GM10266 (cell line): Measurements from ENCODE around the gene TUBB4A.
"Not testable (repeated sequence)": the region's sequence is repeated elsewhere in the genome, so short reads cannot be mapped to it uniquely, and the experiment has no call there.

Experiments used
- DNase-seq: peaks from one replicate; pipeline ENCODE4 v3.0.0; 2012; ENCODE audit errors: extremely low spot score
- TF ChIP-seq, protein P1 (sequence below): IDR thresholded peaks from 2 replicates; pipeline ENCODE4 v1.5.1; 2012; ENCODE audit warnings: mild to moderate bottlenecking, low read depth; ENCODE audit not compliant: control insufficient read depth, insufficient read depth; ENCODE audit errors: missing control alignments

TUBB4A gene

DNA sequence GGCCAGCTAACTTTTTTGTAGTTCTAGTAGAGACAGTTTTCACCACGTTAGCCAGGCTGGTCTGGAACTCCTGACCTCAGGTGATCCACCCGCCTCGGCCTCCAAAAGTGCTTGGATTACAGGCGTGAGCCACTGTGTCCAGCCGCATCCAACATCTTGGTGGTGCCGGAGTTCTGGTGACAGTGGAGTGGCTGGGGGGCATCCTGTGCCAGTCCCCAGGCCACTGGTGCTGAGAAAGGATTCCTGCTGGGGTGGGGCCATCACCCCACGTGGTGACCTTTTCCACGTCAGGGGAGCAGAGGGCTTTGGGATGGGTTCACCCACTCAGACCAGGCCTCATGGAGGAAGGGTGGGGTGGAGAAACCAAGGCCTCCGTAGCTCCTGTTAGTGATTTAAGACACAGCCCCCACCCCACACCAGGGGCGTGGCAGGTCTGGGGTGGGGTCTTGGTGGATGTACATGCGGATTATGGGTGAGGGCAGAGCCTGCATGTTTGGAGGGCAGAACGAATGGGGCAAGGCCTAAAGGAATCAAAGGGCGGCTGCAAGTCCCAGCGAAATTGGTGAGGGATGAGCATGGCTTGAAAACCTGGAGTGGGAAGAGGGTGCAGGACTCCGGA, 12.9 kb upstream of the TUBB4A start:
- DNase-seq = no peak
- TF ChIP-seq, protein P1, sequence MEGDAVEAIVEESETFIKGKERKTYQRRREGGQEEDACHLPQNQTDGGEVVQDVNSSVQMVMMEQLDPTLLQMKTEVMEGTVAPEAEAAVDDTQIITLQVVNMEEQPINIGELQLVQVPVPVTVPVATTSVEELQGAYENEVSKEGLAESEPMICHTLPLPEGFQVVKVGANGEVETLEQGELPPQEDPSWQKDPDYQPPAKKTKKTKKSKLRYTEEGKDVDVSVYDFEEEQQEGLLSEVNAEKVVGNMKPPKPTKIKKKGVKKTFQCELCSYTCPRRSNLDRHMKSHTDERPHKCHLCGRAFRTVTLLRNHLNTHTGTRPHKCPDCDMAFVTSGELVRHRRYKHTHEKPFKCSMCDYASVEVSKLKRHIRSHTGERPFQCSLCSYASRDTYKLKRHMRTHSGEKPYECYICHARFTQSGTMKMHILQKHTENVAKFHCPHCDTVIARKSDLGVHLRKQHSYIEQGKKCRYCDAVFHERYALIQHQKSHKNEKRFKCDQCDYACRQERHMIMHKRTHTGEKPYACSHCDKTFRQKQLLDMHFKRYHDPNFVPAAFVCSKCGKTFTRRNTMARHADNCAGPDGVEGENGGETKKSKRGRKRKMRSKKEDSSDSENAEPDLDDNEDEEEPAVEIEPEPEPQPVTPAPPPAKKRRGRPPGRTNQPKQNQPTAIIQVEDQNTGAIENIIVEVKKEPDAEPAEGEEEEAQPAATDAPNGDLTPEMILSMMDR = no peak

DNA sequence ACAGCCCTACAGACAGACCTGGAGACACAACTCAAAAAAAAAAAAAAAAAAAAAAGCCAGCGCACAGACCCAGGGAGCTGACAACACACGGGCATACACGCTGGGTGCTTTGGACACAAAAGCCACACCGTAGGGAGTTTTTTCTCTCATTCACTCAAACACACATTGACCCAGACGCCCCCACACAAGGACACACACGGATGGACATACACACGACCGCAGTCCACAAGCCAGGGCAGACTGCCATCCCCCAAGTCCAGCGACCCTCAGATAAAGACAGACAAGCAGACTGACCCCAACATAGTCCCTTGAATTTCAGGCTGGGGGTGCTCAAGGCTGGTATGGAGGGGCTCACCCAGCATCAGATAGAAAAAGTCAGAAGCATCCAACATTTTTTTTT, 12.0 kb upstream of the TUBB4A start:
- DNase-seq = no peak
- TF ChIP-seq, protein P1 = no peak

DNA sequence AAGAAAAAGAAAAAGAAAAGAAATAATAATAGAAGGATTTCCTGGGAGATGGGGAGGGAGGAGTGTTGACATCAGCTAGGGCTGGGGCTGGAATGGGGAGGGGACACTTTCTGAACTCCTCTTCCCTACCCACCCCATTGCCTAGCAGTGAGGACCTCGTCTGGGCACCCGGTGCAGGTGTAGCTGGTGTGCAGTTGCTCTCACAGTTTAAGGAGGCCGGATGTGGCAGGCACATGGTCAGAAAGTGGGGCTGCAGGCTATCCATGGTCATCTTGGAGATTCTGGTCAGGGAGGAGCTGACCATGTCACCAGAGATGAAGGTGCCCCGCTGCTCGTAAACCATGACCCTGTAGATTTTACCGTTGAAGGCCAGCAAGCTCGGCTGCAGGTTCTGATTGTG, 8.5 kb upstream of the TUBB4A start:
- TF ChIP-seq, protein P1 = no peak
- DNase-seq = no peak

DNA sequence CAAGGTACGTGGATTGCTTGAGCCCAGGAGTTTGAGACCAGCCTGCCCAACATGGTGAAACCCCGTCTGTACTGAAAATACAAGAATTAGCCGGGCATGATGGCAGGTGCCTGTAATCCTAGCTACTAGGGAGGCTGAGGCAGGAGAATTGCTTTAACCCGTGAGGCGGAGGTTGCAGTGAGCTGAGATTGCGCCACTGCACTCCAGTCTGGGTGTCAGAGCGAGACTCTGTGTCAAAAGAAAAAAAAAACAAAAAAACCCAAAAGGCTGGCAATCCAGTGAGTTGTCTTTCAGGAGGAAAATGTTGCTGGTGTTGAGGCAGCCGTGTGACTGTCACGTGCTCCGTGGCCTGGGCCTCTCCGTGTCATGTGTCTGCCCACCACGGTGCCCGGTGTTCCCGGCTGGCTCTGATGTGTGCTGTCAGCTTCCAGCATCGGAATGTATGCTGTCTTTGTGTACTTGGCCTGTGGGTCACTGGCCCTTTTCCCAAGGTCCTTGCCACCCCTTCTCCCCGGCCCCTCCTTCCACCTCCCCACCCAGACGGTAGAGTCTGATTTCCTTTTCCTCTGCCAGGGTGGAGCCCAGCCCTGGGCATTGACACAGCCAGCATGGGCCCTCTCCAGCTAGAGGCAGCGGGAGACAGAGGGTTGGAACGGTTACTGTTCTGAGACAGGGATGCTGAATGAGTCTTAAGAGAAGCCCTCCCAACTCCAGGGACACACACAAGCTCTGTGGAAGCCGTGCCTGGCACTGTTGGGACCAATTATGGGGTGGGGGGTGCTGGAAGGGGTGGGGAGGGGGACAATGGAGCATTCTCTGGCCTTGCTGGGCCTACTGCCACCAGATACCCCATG, 7.2 kb upstream of the TUBB4A start:
- TF ChIP-seq, protein P1 = no peak
- DNase-seq = no peak

DNA sequence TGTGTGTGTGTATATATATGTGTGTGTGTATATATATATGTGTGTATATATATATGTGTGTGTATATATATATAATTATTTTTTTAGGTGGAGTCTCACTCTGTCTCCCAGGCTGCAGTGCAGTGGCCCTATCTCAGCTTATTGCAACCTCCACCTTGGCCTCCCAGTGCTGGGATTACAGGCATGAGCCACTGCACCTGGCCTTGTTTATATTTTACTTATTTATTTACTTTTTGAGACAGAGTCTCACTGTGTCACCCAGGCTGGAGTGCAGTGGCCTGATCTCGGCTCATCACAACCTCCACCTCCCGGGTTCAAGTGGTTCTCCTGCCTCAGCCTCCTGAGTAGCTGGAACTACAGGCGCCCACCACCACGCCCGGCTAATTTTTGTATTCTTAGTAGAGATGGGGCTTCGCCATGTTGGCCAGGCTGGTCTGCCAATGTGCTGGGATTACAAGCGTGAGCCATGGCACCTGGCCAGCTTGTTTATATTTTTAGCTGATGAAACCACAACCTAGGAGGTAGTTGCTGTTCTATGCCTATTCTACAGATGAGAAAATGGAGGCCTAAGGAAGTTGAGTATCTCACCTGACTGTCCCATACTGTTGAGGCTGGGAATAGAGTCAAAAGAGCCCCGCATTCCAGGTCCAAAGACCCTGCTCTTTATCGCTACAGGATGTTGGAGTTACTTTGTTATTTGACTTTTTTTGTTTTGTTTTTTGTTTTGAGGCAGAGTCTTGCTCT, 6.1 kb upstream of the TUBB4A start:
- not testable (repeated sequence) for DNase-seq

DNA sequence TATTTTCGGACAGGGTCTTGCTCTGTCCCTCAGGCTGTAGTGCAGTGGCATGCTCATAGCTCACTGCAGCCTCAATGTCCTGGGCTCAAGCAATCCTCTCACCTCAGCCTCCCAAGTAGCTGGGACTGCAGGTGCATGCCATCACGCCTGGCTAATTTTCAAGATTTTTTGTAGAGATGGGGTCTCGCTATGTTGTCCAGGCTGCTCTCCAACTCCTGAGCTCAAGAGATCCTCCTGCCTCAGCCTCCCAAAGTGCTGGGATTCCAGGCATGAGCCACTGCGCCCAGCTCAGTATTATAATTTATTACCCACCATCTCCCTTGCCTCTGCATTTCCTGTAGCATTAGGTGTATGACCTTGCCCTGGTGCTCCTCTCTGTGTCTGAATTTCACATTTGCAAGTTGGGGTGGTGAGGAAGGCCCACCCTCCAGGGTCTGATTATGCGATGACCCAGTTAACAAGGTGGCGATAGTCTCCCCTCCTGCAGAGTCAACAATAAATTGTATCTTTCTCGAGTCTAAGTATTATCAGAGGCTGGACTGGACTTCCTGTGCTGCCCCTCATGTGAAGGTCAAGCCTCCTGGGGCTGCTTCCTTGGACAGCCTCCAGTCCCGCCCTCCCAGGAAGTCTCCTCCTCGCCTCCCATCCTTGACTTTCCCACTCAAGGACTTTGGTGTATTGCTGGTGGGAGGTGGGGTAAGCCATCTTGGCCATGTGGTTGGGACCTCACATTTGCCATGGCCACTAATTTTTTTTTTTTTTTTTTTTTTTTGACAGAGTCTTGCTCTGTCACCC, 1.5 kb upstream of the TUBB4A start:
- DNase-seq = no peak
- TF ChIP-seq, protein P1 = no peak
